Neural progenitor cell (in vitro differentiated cells): ENCODE results near the gene C5orf52. TPM values are rescaled to one million over a fixed set of nuclear protein-coding genes. Genes with fewer than 3 reads are reported as not detected.

Source experiments
- DNase-seq: peaks from one replicate; pipeline ENCODE4 v3.0.0-alpha.2; 2016; ENCODE audit warnings: low spot score
- H2AFZ ChIP-seq: fragments of 200-600 bp; sonication (generic); replicated peaks from 2 replicates; pipeline ENCODE4 v1.6.1; 2016; ENCODE audit warnings: antibody characterized with exemption
- H3F3A ChIP-seq: fragments of 200-600 bp; sonication (generic); 2 replicates; pipeline ENCODE4 v1.6.1; 2016; ENCODE audit warnings: antibody characterized with exemption, low read depth
- H3K27ac ChIP-seq: fragments of 200-600 bp; sonication (generic); 2 replicates; pipeline ENCODE4 v1.5.1; 2016; ENCODE audit warnings: mild to moderate bottlenecking
- H3K27me3 ChIP-seq: fragments of 200-600 bp; sonication (generic); 2 replicates; pipeline ENCODE4 v1.6.1; 2016; ENCODE audit warnings: mild to moderate bottlenecking, moderate library complexity
- H3K36me3 ChIP-seq: fragments of 200-600 bp; sonication (generic); 2 replicates; pipeline ENCODE4 v1.5.1; 2016
- H3K4me1 ChIP-seq: fragments of 200-600 bp; sonication (generic); 2 replicates; pipeline ENCODE4 v1.6.1; 2016; ENCODE audit warnings: mixed run types
- H3K4me2 ChIP-seq: fragments of 200-600 bp; sonication (generic); 2 replicates; pipeline ENCODE4 v1.6.1; 2016
- H3K4me3 ChIP-seq: fragments of 200-600 bp; sonication (generic); 2 replicates; pipeline ENCODE4 v1.5.1; 2016
- H3K79me2 ChIP-seq: fragments of 200-600 bp; sonication (generic); 2 replicates; pipeline ENCODE4 v1.6.1; 2016; ENCODE audit warnings: low read depth
- H3K9ac ChIP-seq: fragments of 200-600 bp; sonication (generic); 2 replicates; pipeline ENCODE4 v1.6.1; 2016
- H3K9me3 ChIP-seq: fragments of 200-600 bp; sonication (generic); 2 replicates; pipeline ENCODE4 v1.5.1; 2016; ENCODE audit warnings: low read depth
- H4K20me1 ChIP-seq: fragments of 200-600 bp; sonication (generic); 2 replicates; pipeline ENCODE4 v1.6.1; 2016; ENCODE audit warnings: low read depth
- H3K27ac Mint-ChIP-seq: 3 replicates; pipeline ENCODE4 v1.8.0; 2021; ENCODE audit warnings: mixed read lengths
- H3K27me3 Mint-ChIP-seq: 2 replicates; pipeline ENCODE4 v1.8.0; 2022; ENCODE audit warnings: low read depth, mild to moderate bottlenecking, inconsistent platforms, moderate library complexity, mixed read lengths; ENCODE audit not compliant: insufficient read depth
- H3K36me3 Mint-ChIP-seq: 3 replicates; pipeline ENCODE4 v1.8.0; 2021; ENCODE audit warnings: mixed read lengths
- H3K4me1 Mint-ChIP-seq: 3 replicates; pipeline ENCODE4 v1.8.0; 2021; ENCODE audit warnings: mixed read lengths
- H3K4me3 Mint-ChIP-seq: 3 replicates; pipeline ENCODE4 v1.8.0; 2021; ENCODE audit warnings: mild to moderate bottlenecking, moderate library complexity, mixed read lengths
- H3K9me3 Mint-ChIP-seq: 3 replicates; pipeline ENCODE4 v1.8.0; 2020; ENCODE audit warnings: mixed read lengths
- EZH2 ChIP-seq: fragments of 200-600 bp; sonication (generic); IDR thresholded peaks from 2 replicates; pipeline ENCODE4 v1.6.1; 2017; ENCODE audit warnings: antibody characterized with exemption, mild to moderate bottlenecking, moderate library complexity
- EZH2phosphoT487 ChIP-seq: fragments of 200-600 bp; sonication (generic); IDR thresholded peaks from 2 replicates; pipeline ENCODE4 v1.6.1; 2017; ENCODE audit warnings: antibody characterized with exemption
- total RNA-seq: library from RNA; depleted of rRNA; stranded (reverse); fragments of >200 nt; gene quantifications from 2 replicates; pipeline ENCODE4 v1.2.3, GENCODE V29; 2015; ENCODE audit warnings: low replicate concordance
- TF ChIP-seq, protein P1 (sequence below): fragments of 200-600 bp; sonication (generic); IDR thresholded peaks from 2 replicates; pipeline ENCODE4 v1.5.1; 2017; ENCODE audit warnings: antibody characterized with exemption, mild to moderate bottlenecking

The C5orf52 gene
- total RNA-seq, 1 donor from 2014 or later = not detected

DNA sequence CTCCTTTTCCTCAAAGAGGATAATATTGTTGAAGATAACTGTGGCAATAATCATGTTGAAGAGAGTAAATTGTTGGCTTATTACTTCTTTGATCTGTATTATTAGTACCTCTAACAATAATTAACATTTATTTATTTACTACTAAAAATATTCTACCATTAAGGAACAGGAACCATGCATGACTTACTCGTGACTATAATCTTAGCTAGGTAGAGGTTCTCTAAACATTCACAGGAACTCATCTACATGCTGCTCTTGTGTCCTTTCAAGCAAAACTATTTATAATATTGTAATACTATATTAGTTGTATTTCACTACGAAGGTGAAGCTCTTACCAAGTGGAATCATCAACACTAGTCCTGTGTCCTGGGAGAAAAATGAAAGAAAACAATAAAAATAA lies 22.2 kb upstream of the C5orf52 start:
- no peaks in the 10 kb centered on the region for H3K4me1 ChIP-seq
- TF ChIP-seq EZH2 (no peak), EZH2phosphoT487 (no peak)
- TF ChIP-seq, protein P1, sequence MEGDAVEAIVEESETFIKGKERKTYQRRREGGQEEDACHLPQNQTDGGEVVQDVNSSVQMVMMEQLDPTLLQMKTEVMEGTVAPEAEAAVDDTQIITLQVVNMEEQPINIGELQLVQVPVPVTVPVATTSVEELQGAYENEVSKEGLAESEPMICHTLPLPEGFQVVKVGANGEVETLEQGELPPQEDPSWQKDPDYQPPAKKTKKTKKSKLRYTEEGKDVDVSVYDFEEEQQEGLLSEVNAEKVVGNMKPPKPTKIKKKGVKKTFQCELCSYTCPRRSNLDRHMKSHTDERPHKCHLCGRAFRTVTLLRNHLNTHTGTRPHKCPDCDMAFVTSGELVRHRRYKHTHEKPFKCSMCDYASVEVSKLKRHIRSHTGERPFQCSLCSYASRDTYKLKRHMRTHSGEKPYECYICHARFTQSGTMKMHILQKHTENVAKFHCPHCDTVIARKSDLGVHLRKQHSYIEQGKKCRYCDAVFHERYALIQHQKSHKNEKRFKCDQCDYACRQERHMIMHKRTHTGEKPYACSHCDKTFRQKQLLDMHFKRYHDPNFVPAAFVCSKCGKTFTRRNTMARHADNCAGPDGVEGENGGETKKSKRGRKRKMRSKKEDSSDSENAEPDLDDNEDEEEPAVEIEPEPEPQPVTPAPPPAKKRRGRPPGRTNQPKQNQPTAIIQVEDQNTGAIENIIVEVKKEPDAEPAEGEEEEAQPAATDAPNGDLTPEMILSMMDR = no peak
- H3K79me2 ChIP-seq = no peaks in the 10 kb centered on the region
- H3F3A ChIP-seq = no peaks in the 10 kb centered on the region
- H3K36me3 ChIP-seq = no peaks in the 10 kb centered on the region
- peaks cover 14% of the 10 kb centered on the region for H3K9me3 Mint-ChIP-seq
- no peak overlapping the region for H3K4me3 Mint-ChIP-seq
- DNase-seq = no peak
- no peaks in the 10 kb centered on the region for H3K9me3 ChIP-seq
- no peaks in the 10 kb centered on the region for H3K36me3 Mint-ChIP-seq
- H3K9ac ChIP-seq = no peak overlapping the region
- H3K4me3 ChIP-seq = no peak overlapping the region
- no peak overlapping the region for H2AFZ ChIP-seq
- no peaks in the 10 kb centered on the region for H3K27me3 Mint-ChIP-seq
- peaks cover 2% of the 10 kb centered on the region for H3K4me1 Mint-ChIP-seq
- H3K27ac ChIP-seq = no peak overlapping the region
- H3K27ac Mint-ChIP-seq = no peak overlapping the region
- H4K20me1 ChIP-seq = no peaks in the 10 kb centered on the region
- no peak overlapping the region for H3K4me2 ChIP-seq
- no peaks in the 10 kb centered on the region for H3K27me3 ChIP-seq

DNA sequence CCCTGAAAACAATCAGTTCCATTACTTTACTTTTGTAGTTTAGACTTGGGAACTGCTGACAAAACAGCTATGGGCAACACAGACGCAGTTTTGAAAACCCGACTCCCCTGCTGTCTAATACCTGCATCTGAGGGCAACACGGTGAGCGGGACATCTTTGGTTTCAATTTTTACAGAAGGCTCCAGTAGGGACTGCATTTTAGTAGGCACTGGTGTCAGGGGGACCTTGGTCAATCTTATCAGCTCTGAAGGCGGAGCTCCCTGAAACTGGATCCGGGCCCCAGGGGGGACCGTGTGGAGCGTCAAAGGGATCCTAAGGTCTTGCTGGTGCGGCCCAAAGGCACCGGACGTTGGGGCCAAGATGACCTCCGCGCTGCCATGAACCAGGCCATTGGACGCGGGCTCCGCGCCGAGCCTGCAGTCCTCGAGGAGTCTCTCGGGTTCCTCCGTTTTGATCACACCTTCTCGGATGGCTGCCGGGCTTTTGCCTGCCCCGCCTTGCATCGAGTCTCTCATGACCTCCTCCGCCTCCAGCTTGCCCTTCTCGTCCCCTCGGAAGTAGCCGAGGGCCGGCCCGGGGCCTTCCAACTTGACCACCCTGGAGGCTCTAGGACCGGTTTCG lies 20.2 kb upstream of the C5orf52 start:
- Histone ChIP-seq H3K4me1 (no peaks in the 10 kb centered on the region), H3K27ac (no peak overlapping the region), H3F3A (no peaks in the 10 kb centered on the region), H3K4me3 (no peak overlapping the region), H3K4me2 (no peak overlapping the region), H2AFZ (no peak overlapping the region), H4K20me1 (no peaks in the 10 kb centered on the region), H3K9me3 (no peaks in the 10 kb centered on the region), H3K9ac (no peak overlapping the region), H3K79me2 (no peaks in the 10 kb centered on the region), H3K36me3 (no peaks in the 10 kb centered on the region), H3K27me3 (no peaks in the 10 kb centered on the region)
- Mint-ChIP-seq H3K27ac (no peak overlapping the region), H3K4me3 (no peak overlapping the region), H3K4me1 (peaks cover 2% of the 10 kb centered on the region), H3K27me3 (peaks cover 6% of the 10 kb centered on the region), H3K36me3 (no peaks in the 10 kb centered on the region), H3K9me3 (peaks cover 25% of the 10 kb centered on the region)
- DNase-seq = no peak
- no peak for TF ChIP-seq EZH2
- no peak for TF ChIP-seq EZH2phosphoT487
- TF ChIP-seq, protein P1 = no peak

DNA sequence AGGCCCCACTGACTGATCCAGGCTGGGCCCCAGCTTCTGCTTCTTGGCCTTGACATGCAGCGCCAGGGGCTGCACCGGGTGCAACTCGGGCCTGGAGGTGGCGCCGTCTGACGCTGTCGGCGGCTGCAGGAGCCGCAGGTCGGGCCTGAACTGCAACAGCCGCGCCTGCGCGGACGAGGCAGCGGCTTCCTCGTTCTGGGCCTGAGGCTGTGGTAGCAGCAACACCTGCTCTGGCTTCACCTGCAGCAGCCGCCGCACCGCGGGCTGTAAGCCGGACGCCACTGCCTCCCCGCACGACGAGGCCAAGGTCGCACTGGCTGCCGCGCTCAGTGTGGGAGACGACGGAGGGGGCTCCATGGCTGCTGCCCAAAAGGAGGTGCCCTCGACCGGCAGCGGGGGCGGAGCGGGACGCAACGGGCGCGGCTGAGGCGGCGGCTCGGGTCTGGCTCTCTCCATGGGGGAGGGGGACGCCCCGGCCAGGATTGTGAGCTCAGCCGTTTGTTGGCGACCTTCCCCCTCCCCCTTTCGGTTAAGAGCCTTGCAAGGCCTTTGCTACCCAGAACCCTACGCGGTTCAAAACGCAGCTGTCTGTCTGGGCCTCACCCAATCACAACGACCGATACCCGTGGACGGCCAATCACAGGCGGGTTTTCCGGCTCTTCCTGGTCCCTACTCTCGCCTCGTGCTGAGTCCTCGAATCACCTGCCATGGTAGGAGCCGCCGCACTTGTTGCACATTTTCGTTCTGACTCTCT lies 19.5 kb upstream of the C5orf52 start:
- Histone ChIP-seq H4K20me1 (no peaks in the 10 kb centered on the region), H3K27ac (no peak overlapping the region), H3K27me3 (no peaks in the 10 kb centered on the region), H3K36me3 (no peaks in the 10 kb centered on the region), H3K9me3 (no peaks in the 10 kb centered on the region), H3K4me2 (no peak overlapping the region), H3K79me2 (no peaks in the 10 kb centered on the region), H3K9ac (no peak overlapping the region), H3K4me1 (no peaks in the 10 kb centered on the region), H2AFZ (no peak overlapping the region), H3K4me3 (no peak overlapping the region), H3F3A (no peaks in the 10 kb centered on the region)
- H3K9me3 Mint-ChIP-seq = peaks cover 28% of the 10 kb centered on the region
- H3K36me3 Mint-ChIP-seq = no peaks in the 10 kb centered on the region
- H3K4me1 Mint-ChIP-seq = peaks cover 2% of the 10 kb centered on the region
- no peak overlapping the region for H3K4me3 Mint-ChIP-seq
- TF ChIP-seq EZH2 (no peak), EZH2phosphoT487 (no peak)
- TF ChIP-seq, protein P1 = no peak
- peaks cover 6% of the 10 kb centered on the region for H3K27me3 Mint-ChIP-seq
- DNase-seq = peak; percentile 17
- no peak overlapping the region for H3K27ac Mint-ChIP-seq
